CD14-positive monocyte (primary cell): Measurements from ENCODE around the gene POU2F2. TPM values are rescaled to one million over a fixed set of nuclear protein-coding genes. Genes with fewer than 3 reads are reported as not detected.

Experiments used
- DNase-seq, 3 donors: peaks; one replicate each; pipeline ENCODE4 v3.0.0-alpha.2; 2011 to 2022
- H2AFZ ChIP-seq: 2 replicates; pipeline ENCODE4 v1.6.0; 2012; ENCODE audit warnings: mild to moderate bottlenecking, low read depth, low read length, inconsistent platforms; ENCODE audit not compliant: insufficient read depth, poor library complexity, severe bottlenecking
- H3K27ac ChIP-seq, 2 donors: 1 replicate in 1 of 2; 2 replicates in 1 of 2; pipeline ENCODE4 v1.5.1; 2012 to 2013; ENCODE audit warnings: low read length in 2 of 2, control low read depth in 1 of 2, inconsistent platforms in 1 of 2, low read depth in 1 of 2, mild to moderate bottlenecking in 1 of 2
- H3K27me3 ChIP-seq, 2 donors: one replicate each; pipeline versions ENCODE4 v1.6.0 to v1.6.1; 2011 to 2013; ENCODE audit warnings: low read length in 2 of 2; ENCODE audit not compliant: control insufficient read depth in 2 of 2, insufficient read depth in 2 of 2
- H3K36me3 ChIP-seq, 2 donors: replicated peaks in 1 of 2; 1 replicate in 1 of 2; 2 replicates in 1 of 2; pipeline versions ENCODE4 v1.5.1 to v1.6.1; 2012 to 2013; ENCODE audit warnings: low read length in 2 of 2, control low read depth in 1 of 2, inconsistent platforms in 1 of 2, mild to moderate bottlenecking in 1 of 2; ENCODE audit not compliant: insufficient read depth in 2 of 2, control insufficient read depth in 1 of 2
- H3K4me1 ChIP-seq, 2 donors: 1 replicate in 1 of 2; 2 replicates in 1 of 2; pipeline versions ENCODE4 v1.5.1 to v1.6.1; 2012 to 2013; ENCODE audit warnings: low read length in 2 of 2, control low read depth in 1 of 2, inconsistent platforms in 1 of 2, mild to moderate bottlenecking in 1 of 2, moderate library complexity in 1 of 2; ENCODE audit not compliant: insufficient read depth in 2 of 2, control insufficient read depth in 1 of 2
- H3K4me2 ChIP-seq: replicated peaks from 2 replicates; pipeline ENCODE3; 2012; ENCODE audit warnings: low read length, moderate library complexity, mild to moderate bottlenecking; ENCODE audit not compliant: poor library complexity, severe bottlenecking; ENCODE audit errors: extremely low read depth
- H3K4me3 ChIP-seq, 3 experiments: fragments of 200-600 bp in 1 of 3; sonication (generic) in 1 of 3; replicated peaks in 1 of 3; 1 replicate in 2 of 3; 2 replicates in 1 of 3; pipeline ENCODE4 v1.5.1; 2011 to 2013; ENCODE audit warnings: low read length in 3 of 3, mild to moderate bottlenecking in 3 of 3, control low read depth in 2 of 3, low read depth in 2 of 3, inconsistent platforms in 1 of 3, moderate library complexity in 1 of 3
- H3K79me2 ChIP-seq: 2 replicates; pipeline ENCODE4 v1.6.0; 2012; ENCODE audit warnings: mild to moderate bottlenecking, control low read depth, inconsistent platforms, low read length, moderate library complexity; ENCODE audit not compliant: insufficient read depth
- H3K9ac ChIP-seq: 2 replicates; pipeline ENCODE4 v1.6.0; 2017; ENCODE audit warnings: low read length, mild to moderate bottlenecking; ENCODE audit not compliant: insufficient read depth, poor library complexity, severe bottlenecking
- H3K9me3 ChIP-seq, 2 donors: replicated peaks in 1 of 2; 1 replicate in 1 of 2; 2 replicates in 1 of 2; pipeline versions ENCODE4 v1.5.1 to v1.6.1; 2012 to 2013; ENCODE audit warnings: low read length in 2 of 2, control low read depth in 1 of 2; ENCODE audit not compliant: control insufficient read depth in 1 of 2, insufficient read depth in 1 of 2
- H4K20me1 ChIP-seq: 2 replicates; pipeline ENCODE4 v1.6.0; 2012; ENCODE audit warnings: mild to moderate bottlenecking, low read length, control low read depth, moderate library complexity; ENCODE audit not compliant: insufficient read depth
- H3K27ac Mint-ChIP-seq, 7 donors: one replicate each; pipeline ENCODE4 v1.8.0; 2020; ENCODE audit warnings: mild to moderate bottlenecking in 7 of 7, mixed read lengths in 7 of 7, moderate library complexity in 6 of 7, inconsistent platforms in 2 of 7
- H3K27me3 Mint-ChIP-seq, 3 donors: one replicate each; pipeline ENCODE4 v1.8.0; 2021 to 2022; ENCODE audit warnings: low read depth in 3 of 3, mild to moderate bottlenecking in 3 of 3, mixed read lengths in 3 of 3, moderate library complexity in 3 of 3, inconsistent platforms in 1 of 3
- H3K36me3 Mint-ChIP-seq, 2 donors: one replicate each; pipeline ENCODE4 v1.8.0; 2020; ENCODE audit warnings: mixed read lengths in 2 of 2, inconsistent platforms in 1 of 2, mild to moderate bottlenecking in 1 of 2
- H3K4me1 Mint-ChIP-seq: one replicate; pipeline ENCODE4 v1.8.0; 2020; ENCODE audit warnings: mild to moderate bottlenecking, mixed read lengths
- H3K4me3 Mint-ChIP-seq, 2 donors: one replicate each; pipeline ENCODE4 v1.8.0; 2020; ENCODE audit warnings: mild to moderate bottlenecking in 2 of 2, mixed read lengths in 2 of 2, moderate library complexity in 1 of 2
- H3K9me3 Mint-ChIP-seq, 7 donors: one replicate each; pipeline ENCODE4 v1.8.0; 2020 to 2022; ENCODE audit warnings: mixed read lengths in 7 of 7, mild to moderate bottlenecking in 6 of 7, moderate library complexity in 6 of 7, inconsistent platforms in 2 of 7
- CTCF ChIP-seq: fragments of 200-600 bp; IDR thresholded peaks from one replicate; pipeline ENCODE4 v1.8.0; 2022; ENCODE audit warnings: antibody characterized with exemption, mild to moderate bottlenecking
- WGBS: methylation state at CpG from one replicate; pipeline ENCODE4 v1.1.5; 2013; ENCODE audit warnings: missing lambda C conversion rate; ENCODE audit not compliant: insufficient coverage; 5-methylcytosine and 5-hydroxymethylcytosine counted together
- intact Hi-C, 2 donors: fragments of 100-400 bp; cut with micrococcal nuclease; formaldehyde crosslinking; loops; one replicate each; pipeline versions ENCODE4 v1.15.0 to v1.15.1; 2023
- polyA plus RNA-seq, 3 donors: library from polyadenylated mRNA; depleted of rRNA in 1 of 3; unstranded in 2 of 3; stranded (reverse) in 1 of 3; fragments of 300-500 nt in 2 of 3; fragments of >200 nt in 1 of 3; fragmentation: Illumina TruSeq in 2 of 3; gene quantifications; 1 replicate in 2 of 3; 2 replicates in 1 of 3; pipeline ENCODE4 v1.2.3, GENCODE V29; 2012 to 2021

POU2F2 gene
- polyA plus RNA-seq, 3 donors = 20.0 to 147 (median 28.2) TPM

- no peak overlapping the region for H3K4me3 Mint-ChIP-seq
- intact Hi-C loops = no loop called here
- H3K9ac ChIP-seq = no peak overlapping the region
- peaks cover 5% of the 10 kb centered on the region for H3K4me1 Mint-ChIP-seq
- peaks cover 0 to 2% of the 10 kb centered on the region in 2 donors for H3K36me3 Mint-ChIP-seq
- H3K27ac Mint-ChIP-seq = no peak overlapping the region
- H3K36me3 ChIP-seq = no peaks in the 10 kb centered on the region
- no peaks in the 10 kb centered on the region for H3K9me3 Mint-ChIP-seq
- H2AFZ ChIP-seq = no peak overlapping the region
- DNase-seq = no peak
- peaks cover 0 to 2% (median 0%) of the 10 kb centered on the region in 3 donors for H3K27me3 Mint-ChIP-seq
- H3K79me2 ChIP-seq = no peaks in the 10 kb centered on the region
- 93% methylated on average over 3 of the region's 3 CpGs for WGBS
- no peak overlapping the region for H3K27ac ChIP-seq
- no peak for TF ChIP-seq CTCF
- no peak overlapping the region for H3K4me2 ChIP-seq
- no peaks in the 10 kb centered on the region for H3K9me3 ChIP-seq
- H3K4me3 ChIP-seq = no peak overlapping the region
- no peaks in the 10 kb centered on the region for H3K27me3 ChIP-seq
- no peaks in the 10 kb centered on the region for H3K4me1 ChIP-seq
- H4K20me1 ChIP-seq = no peaks in the 10 kb centered on the region
These were observed 72.1 kb downstream of the POU2F2 start for GRCh38 chr19:42060117-42060516.

- Histone ChIP-seq H3K27ac (no peak overlapping the region), H3K4me3 (no peak overlapping the region), H3K9me3 (no peaks in the 10 kb centered on the region), H3K4me2 (no peak overlapping the region), H3K36me3 (no peaks in the 10 kb centered on the region), H3K9ac (no peak overlapping the region), H2AFZ (no peak overlapping the region), H3K27me3 (no peaks in the 10 kb centered on the region), H3K79me2 (no peaks in the 10 kb centered on the region), H3K4me1 (no peaks in the 10 kb centered on the region), H4K20me1 (no peaks in the 10 kb centered on the region)
- Mint-ChIP-seq H3K27ac (no peak overlapping the region), H3K9me3 (no peaks in the 10 kb centered on the region), H3K4me3 (no peak overlapping the region), H3K4me1 (peaks cover 5% of the 10 kb centered on the region), H3K27me3 (peaks cover 0 to 3% (median 0%) of the 10 kb centered on the region in 3 donors), H3K36me3 (peaks cover 0 to 2% of the 10 kb centered on the region in 2 donors)
- no peak for DNase-seq
- intact Hi-C loops = no loop called here
- WGBS = 100% methylated on average over 6 of the region's 13 CpGs
- TF ChIP-seq CTCF = no peak
These were observed 73.0 kb downstream of the POU2F2 start for GRCh38 chr19:42059196-42059595.
